HL-60 (cell line): ENCODE measurements around the gene SLC23A2.

ENCODE experiments used
- DNase-seq, 2 experiments: peaks; one replicate each; pipeline ENCODE4 v3.0.0-alpha.2; 2010 to 2020; ENCODE audit warnings: low read depth in 1 of 2, low spot score in 1 of 2
- H3K27ac ChIP-seq: fragments of 250-450 bp; sonication (Bioruptor Pico); replicated peaks from 2 replicates; pipeline ENCODE4 v1.5.1; 2020; ENCODE audit warnings: mild to moderate bottlenecking, moderate library complexity
- H3K27me3 ChIP-seq: fragments of 250-450 bp; sonication (Bioruptor Pico); 2 replicates; pipeline ENCODE4 v1.5.1; 2021; ENCODE audit warnings: mild to moderate bottlenecking, moderate library complexity; ENCODE audit not compliant: insufficient read depth, poor library complexity, severe bottlenecking
- H3K4me3 ChIP-seq: replicated peaks from 2 replicates; pipeline ENCODE4 v1.5.1; 2011; ENCODE audit warnings: mild to moderate bottlenecking, control low read depth, low read length; ENCODE audit not compliant: insufficient read depth
- GABPA ChIP-seq: IDR thresholded peaks from 2 replicates; pipeline ENCODE4 v1.6.1; 2012; ENCODE audit warnings: low read depth
- POLR2AphosphoS5 ChIP-seq: IDR thresholded peaks from 2 replicates; pipeline ENCODE4 v1.6.1; 2012; ENCODE audit warnings: low read depth
- SPI1 ChIP-seq: IDR thresholded peaks from 2 replicates; pipeline ENCODE4 v1.6.1; 2012; ENCODE audit warnings: low read depth, mild to moderate bottlenecking, borderline replicate concordance
- TF ChIP-seq, protein P1 (sequence below): IDR thresholded peaks from one replicate; pipeline ENCODE4 v1.5.1; 2011; ENCODE audit warnings: low read length, control low read depth, inconsistent platforms; ENCODE audit not compliant: insufficient read depth
- TF ChIP-seq, protein P2 (sequence below): IDR thresholded peaks from 2 replicates; pipeline ENCODE4 v1.6.1; 2012; ENCODE audit warnings: low read depth; ENCODE audit not compliant: insufficient replicate concordance

The SLC23A2 gene

DNA sequence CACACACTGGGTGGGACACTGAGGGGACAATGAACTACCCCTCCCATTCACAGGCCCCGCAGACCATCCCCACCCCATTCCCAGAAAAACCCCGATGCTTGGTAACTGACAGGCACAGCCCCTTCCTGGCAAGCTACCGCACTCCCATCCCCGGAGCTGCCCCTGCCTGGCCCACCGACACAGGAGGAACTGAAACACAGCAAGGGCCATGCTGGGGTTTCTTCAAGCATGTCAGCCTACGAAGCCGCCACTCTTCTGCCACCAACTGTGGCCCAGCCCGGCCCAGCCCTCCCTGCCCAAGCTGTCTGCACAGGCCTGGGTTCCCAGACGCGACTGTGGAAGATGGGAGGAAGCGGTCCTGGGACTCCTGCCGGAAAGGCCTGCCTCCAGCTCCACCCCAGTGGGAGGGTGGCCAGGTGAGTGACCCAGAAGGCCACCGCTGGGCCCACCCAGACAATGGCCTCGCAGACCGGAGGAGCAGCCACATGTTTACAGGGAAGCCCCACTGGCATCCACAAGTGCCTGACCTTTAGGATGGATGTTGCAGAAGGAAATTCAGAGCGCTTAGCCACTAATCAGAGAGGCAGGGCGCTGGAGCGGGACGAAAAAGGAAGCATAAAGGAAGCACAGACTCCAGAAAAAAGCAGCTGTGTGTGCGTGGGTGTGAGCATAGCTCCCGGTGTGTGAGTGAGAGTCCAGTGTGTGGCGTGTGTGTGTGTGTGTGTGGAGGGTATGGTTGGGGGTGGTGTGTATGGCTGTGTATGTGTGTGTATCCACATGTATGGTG lies 188.0 kb downstream of the SLC23A2 start:
- peak in 1 of 2 experiments; percentile 34 for DNase-seq
- H3K27ac ChIP-seq, result peak overlapping the region; percentile 99
- H3K4me3 ChIP-seq, result peak overlapping the region; percentile 14
- TF ChIP-seq, protein P1, sequence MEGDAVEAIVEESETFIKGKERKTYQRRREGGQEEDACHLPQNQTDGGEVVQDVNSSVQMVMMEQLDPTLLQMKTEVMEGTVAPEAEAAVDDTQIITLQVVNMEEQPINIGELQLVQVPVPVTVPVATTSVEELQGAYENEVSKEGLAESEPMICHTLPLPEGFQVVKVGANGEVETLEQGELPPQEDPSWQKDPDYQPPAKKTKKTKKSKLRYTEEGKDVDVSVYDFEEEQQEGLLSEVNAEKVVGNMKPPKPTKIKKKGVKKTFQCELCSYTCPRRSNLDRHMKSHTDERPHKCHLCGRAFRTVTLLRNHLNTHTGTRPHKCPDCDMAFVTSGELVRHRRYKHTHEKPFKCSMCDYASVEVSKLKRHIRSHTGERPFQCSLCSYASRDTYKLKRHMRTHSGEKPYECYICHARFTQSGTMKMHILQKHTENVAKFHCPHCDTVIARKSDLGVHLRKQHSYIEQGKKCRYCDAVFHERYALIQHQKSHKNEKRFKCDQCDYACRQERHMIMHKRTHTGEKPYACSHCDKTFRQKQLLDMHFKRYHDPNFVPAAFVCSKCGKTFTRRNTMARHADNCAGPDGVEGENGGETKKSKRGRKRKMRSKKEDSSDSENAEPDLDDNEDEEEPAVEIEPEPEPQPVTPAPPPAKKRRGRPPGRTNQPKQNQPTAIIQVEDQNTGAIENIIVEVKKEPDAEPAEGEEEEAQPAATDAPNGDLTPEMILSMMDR, result no peak
- TF ChIP-seq POLR2AphosphoS5, result peak; percentile 49
- H3K27me3 ChIP-seq, result no peaks in the 10 kb centered on the region

DNA sequence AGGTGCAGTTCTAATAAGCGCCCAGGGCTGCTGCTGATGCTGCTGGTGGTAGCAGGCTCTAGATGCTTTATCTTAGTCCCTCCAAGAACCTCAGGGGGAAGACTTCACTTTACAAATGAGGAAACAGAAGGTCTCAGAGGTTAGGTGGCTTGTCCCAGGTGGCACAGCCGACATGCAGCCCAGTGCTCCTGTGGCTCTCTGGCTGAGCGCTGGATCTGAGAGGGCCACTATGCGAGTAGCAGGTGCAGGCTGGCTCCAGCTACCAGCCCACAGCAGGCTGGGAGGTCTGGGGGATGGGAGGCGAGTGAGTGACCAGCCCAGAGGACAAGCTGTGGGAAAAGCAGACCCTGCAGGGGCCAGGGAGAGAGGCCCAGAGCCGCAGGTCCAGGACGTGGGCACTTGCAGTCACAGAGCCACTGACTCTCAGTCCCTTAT lies 188.7 kb downstream of the SLC23A2 start:
- DNase-seq, result peak in 1 of 2 experiments; percentile 56
- Histone ChIP-seq H3K27ac (peak overlapping the region; percentile 99), H3K4me3 (peak overlapping the region; percentile 14; the same call in 1 of the 2 replicates), H3K27me3 (no peaks in the 10 kb centered on the region)
- TF ChIP-seq, protein P1, result no peak
- TF ChIP-seq POLR2AphosphoS5 (no peak), SPI1 (no peak), GABPA (no peak)
- TF ChIP-seq, protein P2, sequence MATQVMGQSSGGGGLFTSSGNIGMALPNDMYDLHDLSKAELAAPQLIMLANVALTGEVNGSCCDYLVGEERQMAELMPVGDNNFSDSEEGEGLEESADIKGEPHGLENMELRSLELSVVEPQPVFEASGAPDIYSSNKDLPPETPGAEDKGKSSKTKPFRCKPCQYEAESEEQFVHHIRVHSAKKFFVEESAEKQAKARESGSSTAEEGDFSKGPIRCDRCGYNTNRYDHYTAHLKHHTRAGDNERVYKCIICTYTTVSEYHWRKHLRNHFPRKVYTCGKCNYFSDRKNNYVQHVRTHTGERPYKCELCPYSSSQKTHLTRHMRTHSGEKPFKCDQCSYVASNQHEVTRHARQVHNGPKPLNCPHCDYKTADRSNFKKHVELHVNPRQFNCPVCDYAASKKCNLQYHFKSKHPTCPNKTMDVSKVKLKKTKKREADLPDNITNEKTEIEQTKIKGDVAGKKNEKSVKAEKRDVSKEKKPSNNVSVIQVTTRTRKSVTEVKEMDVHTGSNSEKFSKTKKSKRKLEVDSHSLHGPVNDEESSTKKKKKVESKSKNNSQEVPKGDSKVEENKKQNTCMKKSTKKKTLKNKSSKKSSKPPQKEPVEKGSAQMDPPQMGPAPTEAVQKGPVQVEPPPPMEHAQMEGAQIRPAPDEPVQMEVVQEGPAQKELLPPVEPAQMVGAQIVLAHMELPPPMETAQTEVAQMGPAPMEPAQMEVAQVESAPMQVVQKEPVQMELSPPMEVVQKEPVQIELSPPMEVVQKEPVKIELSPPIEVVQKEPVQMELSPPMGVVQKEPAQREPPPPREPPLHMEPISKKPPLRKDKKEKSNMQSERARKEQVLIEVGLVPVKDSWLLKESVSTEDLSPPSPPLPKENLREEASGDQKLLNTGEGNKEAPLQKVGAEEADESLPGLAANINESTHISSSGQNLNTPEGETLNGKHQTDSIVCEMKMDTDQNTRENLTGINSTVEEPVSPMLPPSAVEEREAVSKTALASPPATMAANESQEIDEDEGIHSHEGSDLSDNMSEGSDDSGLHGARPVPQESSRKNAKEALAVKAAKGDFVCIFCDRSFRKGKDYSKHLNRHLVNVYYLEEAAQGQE, result no peak

DNA sequence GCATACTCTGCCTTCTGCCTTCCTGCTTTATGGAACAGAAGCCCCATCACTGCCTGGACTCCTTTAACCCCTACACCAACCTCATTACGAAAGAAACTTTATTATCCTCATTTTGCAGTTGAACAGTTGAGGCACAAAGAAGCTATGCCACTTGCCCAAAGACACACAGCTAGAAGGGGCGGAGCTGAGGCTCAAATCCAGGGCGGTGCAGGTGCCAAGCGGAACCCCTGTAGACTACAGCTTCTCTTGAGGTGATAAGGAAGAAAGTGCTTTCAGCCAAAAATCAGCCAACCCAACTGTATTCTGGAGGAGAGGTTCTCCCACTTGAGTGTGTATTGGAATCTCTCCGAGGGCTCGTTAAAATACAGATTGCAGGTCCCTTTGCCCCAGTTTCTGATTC lies 189.1 kb downstream of the SLC23A2 start:
- peak in 1 of 2 experiments; percentile 84 for DNase-seq
- TF ChIP-seq POLR2AphosphoS5, result no peak
- TF ChIP-seq, protein P1, result no peak
- TF ChIP-seq, protein P2, result no peak
- no peak for TF ChIP-seq GABPA
- no peaks in the 10 kb centered on the region for H3K27me3 ChIP-seq
- H3K27ac ChIP-seq, result peak overlapping the region; percentile 99
- no peak overlapping the region for H3K4me3 ChIP-seq
